ENCODE results near the gene CLDN9. TPM values are rescaled to one million over a fixed set of nuclear protein-coding genes. Genes with fewer than 3 reads are reported as not detected.

CLDN9 gene
- total RNA-seq, 1 donor from 2014 or later: 2.2 TPM

DNA sequence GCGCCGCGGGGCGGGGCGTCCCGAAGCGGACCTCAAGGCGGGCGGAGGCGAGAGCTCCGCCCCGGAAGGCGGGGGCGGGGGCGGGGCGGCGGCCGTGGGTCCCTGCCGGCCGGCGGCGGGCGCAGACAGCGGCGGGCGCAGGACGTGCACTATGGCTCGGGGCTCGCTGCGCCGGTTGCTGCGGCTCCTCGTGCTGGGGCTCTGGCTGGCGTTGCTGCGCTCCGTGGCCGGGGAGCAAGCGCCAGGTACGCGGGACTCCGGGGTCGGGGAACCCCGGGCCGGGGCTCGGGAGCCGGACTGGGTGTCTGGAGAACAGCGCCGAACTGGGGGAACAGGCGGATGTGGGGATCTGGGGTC, 7.5 kb downstream of the CLDN9 start, which contains the start of gene TNFRSF12A:
TSS of gene TNFRSF12A (plus strand) at position 122 of the 357 bp plus-strand sequence. CDS start at position 152, 30 bp downstream.
- Mint-ChIP-seq H3K27ac (peak within 1 kb of the TSS; percentile 99), H3K4me1 (ENCODE audit: low read depth) (peaks cover 46% of the 10 kb centered on the region), H3K4me3 (ENCODE audit: low read depth) (peak within 1 kb of the TSS; percentile 91), H3K36me3 (ENCODE audit: insufficient read depth) (peaks cover 6% of the 10 kb centered on the region), H3K9me3 (ENCODE audit: low read depth) (no peaks in the 10 kb centered on the region), H3K27me3 (no peaks in the 10 kb centered on the region)
- peak; percentile 59 for DNase-seq (ENCODE audit: low spot score, unreplicated experiment)
- TF ChIP-seq, protein P1, sequence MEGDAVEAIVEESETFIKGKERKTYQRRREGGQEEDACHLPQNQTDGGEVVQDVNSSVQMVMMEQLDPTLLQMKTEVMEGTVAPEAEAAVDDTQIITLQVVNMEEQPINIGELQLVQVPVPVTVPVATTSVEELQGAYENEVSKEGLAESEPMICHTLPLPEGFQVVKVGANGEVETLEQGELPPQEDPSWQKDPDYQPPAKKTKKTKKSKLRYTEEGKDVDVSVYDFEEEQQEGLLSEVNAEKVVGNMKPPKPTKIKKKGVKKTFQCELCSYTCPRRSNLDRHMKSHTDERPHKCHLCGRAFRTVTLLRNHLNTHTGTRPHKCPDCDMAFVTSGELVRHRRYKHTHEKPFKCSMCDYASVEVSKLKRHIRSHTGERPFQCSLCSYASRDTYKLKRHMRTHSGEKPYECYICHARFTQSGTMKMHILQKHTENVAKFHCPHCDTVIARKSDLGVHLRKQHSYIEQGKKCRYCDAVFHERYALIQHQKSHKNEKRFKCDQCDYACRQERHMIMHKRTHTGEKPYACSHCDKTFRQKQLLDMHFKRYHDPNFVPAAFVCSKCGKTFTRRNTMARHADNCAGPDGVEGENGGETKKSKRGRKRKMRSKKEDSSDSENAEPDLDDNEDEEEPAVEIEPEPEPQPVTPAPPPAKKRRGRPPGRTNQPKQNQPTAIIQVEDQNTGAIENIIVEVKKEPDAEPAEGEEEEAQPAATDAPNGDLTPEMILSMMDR (IDR thresholded peaks at IDR 0.05; ENCODE audit: unreplicated experiment): no peak

DNA sequence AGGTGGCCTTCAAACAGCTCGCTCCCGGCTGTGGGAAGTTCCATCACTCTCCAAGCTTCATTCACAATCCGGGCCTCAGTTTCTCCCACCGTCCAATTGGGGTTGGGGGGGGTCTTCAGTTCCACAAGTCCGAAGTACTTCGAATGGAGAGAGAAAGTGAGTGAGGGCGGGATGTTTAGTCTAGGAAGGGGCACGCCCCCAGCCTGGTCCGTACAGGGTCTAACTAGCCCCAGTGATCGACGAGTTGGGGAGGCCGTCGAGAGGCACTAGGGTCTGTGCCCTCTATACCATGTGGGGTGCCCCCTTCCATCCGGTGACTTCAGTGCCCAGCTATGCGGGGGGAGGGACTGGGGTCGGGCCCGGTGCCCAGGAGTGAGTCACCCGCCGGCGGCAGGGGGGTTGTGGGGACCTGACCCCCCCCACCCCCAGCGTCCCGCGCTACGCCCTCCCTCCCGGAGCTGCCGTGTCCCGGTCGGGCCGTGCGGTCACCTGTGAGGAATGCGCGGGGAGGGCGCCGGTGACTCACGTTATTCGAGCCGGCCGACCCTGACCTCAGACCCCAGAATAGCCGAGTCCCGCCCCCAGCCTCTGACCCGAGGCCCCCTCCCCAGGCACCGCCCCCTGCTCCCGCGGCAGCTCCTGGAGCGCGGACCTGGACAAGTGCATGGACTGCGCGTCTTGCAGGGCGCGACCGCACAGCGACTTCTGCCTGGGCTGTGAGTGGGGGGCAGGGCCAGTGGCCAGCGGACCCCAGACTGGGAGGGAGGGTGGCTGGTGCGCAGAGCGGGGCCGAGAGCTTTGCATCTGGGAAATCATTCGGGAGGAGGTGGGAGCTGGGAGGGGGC, 8.1 kb downstream of the CLDN9 start:
- Mint-ChIP-seq H3K4me1 (ENCODE audit: low read depth) (peaks cover 40% of the 10 kb centered on the region), H3K27me3 (no peaks in the 10 kb centered on the region), H3K4me3 (ENCODE audit: low read depth) (peak overlapping the region; percentile 91), H3K36me3 (ENCODE audit: insufficient read depth) (peaks cover 6% of the 10 kb centered on the region), H3K9me3 (ENCODE audit: low read depth) (no peaks in the 10 kb centered on the region), H3K27ac (peak overlapping the region; percentile 99)
- TF ChIP-seq, protein P1 (IDR thresholded peaks at IDR 0.05; ENCODE audit: unreplicated experiment): no peak
- peak; percentile 87 for DNase-seq (ENCODE audit: low spot score, unreplicated experiment)

DNA sequence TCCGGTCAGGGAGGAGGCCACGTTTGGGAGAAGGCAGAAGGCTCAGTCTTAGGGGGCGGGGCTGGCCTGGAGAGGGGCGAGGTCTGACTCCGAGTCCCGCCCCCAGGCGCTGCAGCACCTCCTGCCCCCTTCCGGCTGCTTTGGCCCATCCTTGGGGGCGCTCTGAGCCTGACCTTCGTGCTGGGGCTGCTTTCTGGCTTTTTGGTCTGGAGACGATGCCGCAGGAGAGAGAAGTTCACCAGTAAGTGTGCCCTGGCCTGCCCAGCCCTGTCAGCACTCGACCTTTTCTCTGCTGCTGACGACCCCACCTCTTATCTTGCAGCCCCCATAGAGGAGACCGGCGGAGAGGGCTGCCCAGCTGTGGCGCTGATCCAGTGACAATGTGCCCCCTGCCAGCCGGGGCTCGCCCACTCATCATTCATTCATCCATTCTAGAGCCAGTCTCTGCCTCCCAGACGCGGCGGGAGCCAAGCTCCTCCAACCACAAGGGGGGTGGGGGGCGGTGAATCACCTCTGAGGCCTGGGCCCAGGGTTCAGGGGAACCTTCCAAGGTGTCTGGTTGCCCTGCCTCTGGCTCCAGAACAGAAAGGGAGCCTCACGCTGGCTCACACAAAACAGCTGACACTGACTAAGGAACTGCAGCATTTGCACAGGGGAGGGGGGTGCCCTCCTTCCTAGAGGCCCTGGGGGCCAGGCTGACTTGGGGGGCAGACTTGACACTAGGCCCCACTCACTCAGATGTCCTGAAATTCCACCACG, 8.9 kb downstream of the CLDN9 start:
- DNase-seq (ENCODE audit: low spot score, unreplicated experiment): peak; percentile 81
- Mint-ChIP-seq H3K36me3 (ENCODE audit: insufficient read depth) (peaks cover 7% of the 10 kb centered on the region), H3K9me3 (ENCODE audit: low read depth) (no peaks in the 10 kb centered on the region), H3K27me3 (no peaks in the 10 kb centered on the region), H3K4me3 (ENCODE audit: low read depth) (peak overlapping the region; percentile 91), H3K4me1 (ENCODE audit: low read depth) (peaks cover 35% of the 10 kb centered on the region), H3K27ac (peak overlapping the region; percentile 99)
- TF ChIP-seq, protein P1 (IDR thresholded peaks at IDR 0.05; ENCODE audit: unreplicated experiment): peak; percentile 52

DNA sequence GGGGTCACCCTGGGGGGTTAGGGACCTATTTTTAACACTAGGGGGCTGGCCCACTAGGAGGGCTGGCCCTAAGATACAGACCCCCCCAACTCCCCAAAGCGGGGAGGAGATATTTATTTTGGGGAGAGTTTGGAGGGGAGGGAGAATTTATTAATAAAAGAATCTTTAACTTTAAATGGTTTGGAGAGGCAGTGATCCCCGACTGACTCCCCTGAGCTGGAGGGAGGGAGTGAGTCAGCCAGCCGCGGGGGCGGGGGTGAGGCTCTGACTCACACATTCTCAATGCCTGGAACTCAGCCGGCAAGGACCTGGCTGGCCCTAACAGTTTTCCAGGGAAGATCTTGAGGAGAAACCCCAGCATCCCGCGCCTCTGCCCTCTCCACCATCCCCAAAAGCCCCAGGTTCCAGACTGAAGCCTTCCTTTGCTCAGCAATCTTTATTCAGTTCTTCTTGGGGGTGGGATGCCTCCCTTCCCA, 9.5 kb downstream of the CLDN9 start:
- H3K27me3 Mint-ChIP-seq: no peaks in the 10 kb centered on the region
- H3K4me1 Mint-ChIP-seq (ENCODE audit: low read depth): peaks cover 29% of the 10 kb centered on the region
- peak overlapping the region; percentile 91 for H3K4me3 Mint-ChIP-seq (ENCODE audit: low read depth)
- DNase-seq (ENCODE audit: low spot score, unreplicated experiment): no peak
- H3K36me3 Mint-ChIP-seq (ENCODE audit: insufficient read depth): peaks cover 6% of the 10 kb centered on the region
- TF ChIP-seq, protein P1 (IDR thresholded peaks at IDR 0.05; ENCODE audit: unreplicated experiment): no peak
- H3K27ac Mint-ChIP-seq: peak overlapping the region; percentile 99
- H3K9me3 Mint-ChIP-seq (ENCODE audit: low read depth): no peaks in the 10 kb centered on the region
